ENCODE measurements around the gene UBE2N.

DNA sequence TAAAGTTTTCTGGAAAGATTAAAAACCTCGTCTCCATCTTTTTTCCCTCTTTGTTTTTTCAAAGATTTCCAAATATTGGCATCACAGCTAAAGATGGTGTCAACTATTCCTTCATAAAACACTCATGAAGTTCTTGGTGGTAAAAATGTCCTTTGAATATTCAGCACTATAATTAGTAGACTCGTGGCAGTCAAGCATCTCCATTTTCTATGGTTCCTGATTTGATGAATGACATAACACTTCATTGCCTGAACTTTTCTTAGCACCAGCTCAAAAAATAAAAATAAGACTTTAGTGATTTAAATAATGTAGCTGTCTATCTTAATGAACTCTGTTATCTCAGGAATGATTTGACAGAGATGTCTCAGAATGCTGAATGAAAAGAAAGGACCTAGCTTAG, 19.7 kb downstream of the UBE2N start:
- TF ChIP-seq EP300 (IDR thresholded peaks at IDR 0.05; ENCODE audit: borderline replicate concordance) (no peak), ZBTB7A (IDR thresholded peaks at IDR 0.05; ENCODE audit: low read depth) (no peak), FOXM1 (IDR thresholded peaks at IDR 0.05; ENCODE audit: borderline replicate concordance, low read depth) (no peak)
